Calu3 (cell line): ENCODE results near the gene DOCK10. TPM values are rescaled to one million over a fixed set of nuclear protein-coding genes. Genes with fewer than 3 reads are reported as not detected.

Source experiments
- BruUV-seq: library from RNA; stranded (reverse); fragments of 400-500 nt; replicated peaks from 2 replicates; lab custom pipeline; 2021; lab: Mats Ljungman, UMichigan
- CTCF ChIA-PET: fragments of 300-600 bp; sonication (Branson Sonifier 250); formaldehyde crosslinking; loops from one replicate; lab custom pipeline; 2022; ENCODE audit warnings: antibody characterized with exemption; lab: Charles Lee
- DNase-seq: peaks from one replicate; pipeline ENCODE4 v3.0.0; 2022
- H3K27ac Mint-ChIP-seq: one replicate; pipeline ENCODE4 v1.8.0; 2022; ENCODE audit warnings: mixed read lengths; ENCODE audit not compliant: unreplicated experiment
- H3K27me3 Mint-ChIP-seq: one replicate; pipeline ENCODE4 v1.8.0; 2022; ENCODE audit warnings: mixed read lengths; ENCODE audit not compliant: unreplicated experiment
- H3K36me3 Mint-ChIP-seq: one replicate; pipeline ENCODE4 v1.8.0; 2022; ENCODE audit warnings: mild to moderate bottlenecking, moderate library complexity, mixed read lengths; ENCODE audit not compliant: insufficient read depth, unreplicated experiment
- H3K4me1 Mint-ChIP-seq: one replicate; pipeline ENCODE4 v1.8.0; 2022; ENCODE audit warnings: mild to moderate bottlenecking, low read depth, mixed read lengths; ENCODE audit not compliant: unreplicated experiment
- H3K4me3 Mint-ChIP-seq: one replicate; pipeline ENCODE4 v1.8.0; 2022; ENCODE audit warnings: mild to moderate bottlenecking, low read depth, moderate library complexity, mixed read lengths; ENCODE audit not compliant: unreplicated experiment
- H3K9me3 Mint-ChIP-seq: one replicate; pipeline ENCODE4 v1.8.0; 2022; ENCODE audit warnings: low read depth, mixed read lengths; ENCODE audit not compliant: unreplicated experiment
- CTCF ChIP-seq: fragments of 200-600 bp; IDR thresholded peaks from one replicate; pipeline ENCODE4 v1.8.0; 2022; ENCODE audit warnings: antibody characterized with exemption; ENCODE audit not compliant: unreplicated experiment
- intact Hi-C: fragments of 100-400 bp; cut with micrococcal nuclease; formaldehyde crosslinking; loops from one replicate; pipeline ENCODE4 v1.10.0; 2022; ENCODE audit not compliant: unreplicated experiment
- total RNA-seq: library from RNA; stranded (reverse); gene quantifications from 2 replicates; pipeline ENCODE4 v1.2.3, GENCODE V29; 2022

Gene DOCK10
- total RNA-seq, 1 experiment from 2014 or later: 11.9 TPM

- no TSS peak for BruUV-seq
- H3K9me3 Mint-ChIP-seq: peaks cover under 1% of the 10 kb centered on the region
- CTCF ChIA-PET: no interaction called here
- no peaks in the 10 kb centered on the region for H3K27me3 Mint-ChIP-seq
- TF ChIP-seq CTCF: no peak
- peaks cover 21% of the 10 kb centered on the region for H3K4me1 Mint-ChIP-seq
- H3K36me3 Mint-ChIP-seq: no peaks in the 10 kb centered on the region
- no peak overlapping the region for H3K27ac Mint-ChIP-seq
- no peak for DNase-seq
- intact Hi-C loops: no loop called here
- no peak overlapping the region for H3K4me3 Mint-ChIP-seq
Measured at GRCh38 chr2:224813578-224813977, 228.7 kb downstream of the DOCK10 start.

- CTCF ChIA-PET: no interaction called here
- Mint-ChIP-seq H3K27ac (no peak overlapping the region), H3K27me3 (no peaks in the 10 kb centered on the region), H3K4me3 (no peak overlapping the region), H3K36me3 (no peaks in the 10 kb centered on the region), H3K4me1 (peaks cover 10% of the 10 kb centered on the region), H3K9me3 (no peaks in the 10 kb centered on the region)
- peak; percentile 28 for TF ChIP-seq CTCF
- no TSS peak for BruUV-seq
- peak; percentile 14 for DNase-seq
- intact Hi-C loops: loop anchor here (2.0 kb wide), 1 partner anchor 195 kb away; no protein-coding TSS in a partner anchor
Measured at GRCh38 chr2:224807153-224807964, 234.9 kb downstream of the DOCK10 start.

- Mint-ChIP-seq H3K9me3 (no peaks in the 10 kb centered on the region), H3K4me1 (peaks cover 10% of the 10 kb centered on the region), H3K4me3 (no peak overlapping the region), H3K27me3 (no peaks in the 10 kb centered on the region), H3K36me3 (no peaks in the 10 kb centered on the region), H3K27ac (no peak overlapping the region)
- CTCF ChIA-PET: no interaction called here
- TF ChIP-seq CTCF: no peak
- intact Hi-C loops: no loop called here
- no TSS peak for BruUV-seq
- DNase-seq: no peak
Measured at GRCh38 chr2:224803930-224804329, 238.3 kb downstream of the DOCK10 start.

GRCh38 chr2:224802407-224802806, 239.9 kb downstream of the DOCK10 start:
- CTCF ChIA-PET: no interaction called here

More at GRCh38 chr2:224802407-224802806, 239.9 kb downstream of the DOCK10 start:
- BruUV-seq: no TSS peak
- H3K4me3 Mint-ChIP-seq: no peak overlapping the region
- H3K27ac Mint-ChIP-seq: no peak overlapping the region
- H3K36me3 Mint-ChIP-seq: no peaks in the 10 kb centered on the region
- TF ChIP-seq CTCF: no peak
- DNase-seq: no peak
- no peaks in the 10 kb centered on the region for H3K27me3 Mint-ChIP-seq
- intact Hi-C loops: no loop called here
- peaks cover 7% of the 10 kb centered on the region for H3K4me1 Mint-ChIP-seq
- no peaks in the 10 kb centered on the region for H3K9me3 Mint-ChIP-seq
